Erythroblast (primary cell): ENCODE measurements around the gene CAPRIN2.

Experiments
- GATA1 ChIP-seq: IDR thresholded peaks from 2 replicates; pipeline ENCODE4 v1.6.1; 2011; ENCODE audit warnings: low read depth, mild to moderate bottlenecking, control low read depth, low read length, moderate library complexity
- POLR2A ChIP-seq: IDR thresholded peaks from 2 replicates; pipeline ENCODE4 v1.6.1; 2011; ENCODE audit warnings: mild to moderate bottlenecking, low read length

DNA sequence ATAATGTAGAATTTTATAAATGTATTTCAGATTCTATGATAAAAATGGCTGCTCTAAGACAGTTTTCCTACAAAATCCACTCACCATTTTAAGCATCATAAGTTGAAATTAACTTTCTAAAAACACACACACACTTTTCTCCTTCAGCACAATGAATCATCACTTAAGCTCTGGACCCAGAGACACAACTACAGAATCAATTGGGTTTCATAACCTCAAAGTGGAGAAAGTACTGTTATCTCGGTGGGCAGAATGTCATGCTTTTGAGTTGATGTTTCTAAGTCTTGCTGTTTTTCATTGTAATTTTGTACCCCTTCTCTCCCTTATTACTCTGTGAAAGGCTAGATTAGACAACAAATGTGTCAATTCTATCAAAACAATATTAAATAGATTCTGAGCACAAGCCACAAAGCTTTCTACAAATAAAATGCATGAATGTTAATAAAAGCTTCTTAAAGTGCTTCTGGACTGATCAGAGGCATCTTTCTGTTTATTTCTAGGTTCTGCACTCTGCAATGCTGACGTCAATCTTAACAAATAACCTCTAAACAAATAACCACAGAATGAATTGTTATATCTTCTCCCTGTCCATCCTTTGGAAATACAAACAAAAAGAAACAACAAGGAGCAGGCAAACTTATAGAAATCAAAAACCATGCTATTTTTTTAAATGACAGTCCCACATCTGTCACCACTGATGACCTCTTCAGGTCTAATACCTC lies 67.3 kb downstream of the CAPRIN2 start:
- TF ChIP-seq POLR2A (no peak), GATA1 (no peak)
